HG03432 (cell line): Measurements from ENCODE around the gene NAA10.
A peak's percentile ranks its signal among the peaks of the same experiment; 100 is the strongest.

ENCODE experiments used
- ATAC-seq: cut with Tn5 transposase; IDR thresholded peaks from one replicate; pipeline ENCODE4 v1.9.1; 2021; ENCODE audit warnings: mild to moderate bottlenecking, moderate library complexity; ENCODE audit not compliant: unreplicated experiment

Gene NAA10

GRCh38 chrX:153911798-153912197 lies 23.0 kb downstream of the NAA10 start:
- ATAC-seq: no peak

GRCh38 chrX:153910446-153910845 lies 24.4 kb downstream of the NAA10 start:
- no peak for ATAC-seq

GRCh38 chrX:153909980-153910360 lies 24.9 kb downstream of the NAA10 start:
- ATAC-seq: no peak

GRCh38 chrX:153909024-153909979 lies 25.5 kb downstream of the NAA10 start:
- no peak for ATAC-seq

GRCh38 chrX:153908219-153908860 lies 26.5 kb downstream of the NAA10 start:
- ATAC-seq: no peak

- no peak for ATAC-seq
Measured at GRCh38 chrX:153907456-153907855, 27.4 kb downstream of the NAA10 start.

- ATAC-seq: no peak
Measured at GRCh38 chrX:153906126-153906917, 28.5 kb downstream of the NAA10 start.

- ATAC-seq: no peak
Measured at GRCh38 chrX:153905481-153906095, 29.2 kb downstream of the NAA10 start.

- no peak for ATAC-seq
Measured at GRCh38 chrX:153903991-153904957, 30.6 kb downstream of the NAA10 start, which contains the start of gene AVPR2. Gene AVPR2 (plus strand): TSS chrX:153904673. CDS start chrX:153905146, 473 bp downstream.

- no peak for ATAC-seq
Measured at GRCh38 chrX:153903238-153903980, 31.4 kb downstream of the NAA10 start.

GRCh38 chrX:153902385-153902784 lies 32.5 kb downstream of the NAA10 start:
- ATAC-seq: no peak

GRCh38 chrX:153901753-153902140 lies 33.1 kb downstream of the NAA10 start:
- ATAC-seq: no peak

GRCh38 chrX:153900831-153901752 lies 33.7 kb downstream of the NAA10 start:
- peak; percentile 87 for ATAC-seq

- no peak for ATAC-seq
Measured at GRCh38 chrX:153897899-153898298, 36.9 kb downstream of the NAA10 start.

- no peak for ATAC-seq
Measured at GRCh38 chrX:153889123-153889522, 45.7 kb downstream of the NAA10 start.

- peak; percentile 51 for ATAC-seq
Measured at GRCh38 chrX:153888344-153888743, 46.5 kb downstream of the NAA10 start.

- ATAC-seq: no peak
Measured at GRCh38 chrX:153887385-153887784, 47.5 kb downstream of the NAA10 start.

- no peak for ATAC-seq
Measured at GRCh38 chrX:153886915-153887314, 47.9 kb downstream of the NAA10 start.
